Stimulated activated CD8-positive, alpha-beta memory T cell treated with anti-CD3 and anti-CD28 coated beads, Interleukin-7, amount 100 ng/mL, for 24 hours (primary cell): ENCODE measurements around the gene MUC22.

Experiments
- DNase-seq: peaks from one replicate; pipeline ENCODE4 v3.0.0-alpha.2; 2020; ENCODE audit warnings: low read depth

Gene MUC22

DNA sequence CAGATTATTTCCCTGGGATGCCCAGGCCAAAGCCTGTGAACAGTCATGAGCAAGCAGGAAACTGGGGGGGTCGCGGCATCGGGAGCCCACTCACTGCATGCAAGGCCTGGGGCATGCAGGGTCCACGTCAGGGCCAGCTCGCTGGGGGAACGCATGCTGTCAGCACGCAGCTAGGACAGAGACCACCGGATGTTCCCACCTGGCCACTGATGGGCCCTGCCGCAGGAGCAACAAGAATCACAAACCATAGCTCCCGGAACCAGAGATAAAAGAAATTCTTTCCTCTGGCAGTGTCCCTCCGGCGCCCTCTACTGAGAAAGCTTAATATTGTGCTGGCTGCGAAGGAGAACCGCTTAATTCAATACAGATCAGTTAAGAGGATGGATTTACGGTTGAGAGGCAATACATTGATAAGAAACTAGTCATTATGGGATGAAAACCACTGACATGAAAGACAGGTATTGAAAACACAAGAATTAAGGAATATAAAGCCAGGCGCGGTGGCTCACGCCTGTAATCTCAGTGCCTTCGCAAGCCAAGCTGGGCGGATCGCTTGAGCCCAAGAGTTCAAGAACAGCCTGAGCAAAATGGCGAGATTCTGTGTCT, 69.5 kb downstream of the MUC22 start:
- DNase-seq: peak; percentile 43

DNA sequence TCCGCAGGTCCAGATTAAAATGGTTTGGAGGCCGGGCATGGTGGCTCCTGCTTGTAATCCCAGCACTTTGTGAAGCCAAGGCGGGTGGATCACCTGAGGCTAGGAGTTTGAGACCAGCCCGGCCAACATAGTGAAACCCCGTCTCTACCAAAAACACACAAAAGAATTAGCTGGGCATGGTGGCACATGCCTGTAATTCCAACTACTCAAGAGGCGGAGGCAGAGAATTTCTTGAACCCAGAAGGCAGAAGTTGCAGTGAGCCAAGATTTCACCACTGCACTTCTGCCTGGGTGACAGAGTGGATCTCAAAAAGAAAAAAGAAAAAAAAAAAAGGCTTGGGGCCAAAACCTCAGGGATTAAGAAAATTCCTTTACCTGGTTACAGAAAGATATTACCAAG, 71.6 kb downstream of the MUC22 start:
- DNase-seq: no peak

DNA sequence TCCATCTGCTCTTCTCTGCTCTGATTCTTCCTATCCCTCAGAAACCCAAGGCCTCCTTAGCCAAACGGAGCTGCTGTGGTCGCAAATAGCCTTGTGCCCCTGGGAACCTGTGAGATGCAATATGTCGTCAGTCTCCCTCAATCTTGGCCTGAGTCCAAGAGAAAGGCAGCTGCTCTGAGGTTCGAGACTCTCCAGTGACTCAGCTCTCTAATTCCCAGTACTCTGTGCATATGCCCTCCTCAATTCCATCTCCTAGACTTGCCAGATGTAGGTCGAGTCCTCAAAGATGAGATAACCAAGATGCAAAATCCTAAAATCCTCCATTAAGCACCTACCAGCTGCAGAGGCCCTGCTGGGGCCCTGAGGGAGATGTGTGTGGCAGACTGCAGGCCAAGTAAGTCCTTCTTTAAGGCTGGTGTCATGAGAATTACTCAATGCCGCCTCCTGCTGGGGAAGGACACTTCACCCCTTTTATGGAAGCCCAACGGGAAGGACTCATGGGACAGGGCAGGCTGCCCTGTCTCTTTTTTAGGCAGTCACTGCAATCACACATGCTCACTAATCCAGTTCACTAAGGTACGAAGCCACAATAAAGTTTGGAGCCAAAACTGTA, 73.6 kb downstream of the MUC22 start:
- DNase-seq: peak; percentile 20
